B cell (primary cell): ENCODE measurements around the gene DPEP2NB.

ENCODE experiments used
- EZH2 ChIP-seq: IDR thresholded peaks from 2 replicates; pipeline ENCODE4 v1.6.1; 2012; ENCODE audit warnings: borderline replicate concordance, low read depth, mild to moderate bottlenecking, moderate library complexity, low read length; ENCODE audit not compliant: insufficient read depth, poor library complexity, severe bottlenecking
- TF ChIP-seq, protein P1 (sequence below): fragments of 200-600 bp; IDR thresholded peaks from one replicate; pipeline ENCODE4 v1.8.0; 2022; ENCODE audit warnings: antibody characterized with exemption, mild to moderate bottlenecking

DNA sequence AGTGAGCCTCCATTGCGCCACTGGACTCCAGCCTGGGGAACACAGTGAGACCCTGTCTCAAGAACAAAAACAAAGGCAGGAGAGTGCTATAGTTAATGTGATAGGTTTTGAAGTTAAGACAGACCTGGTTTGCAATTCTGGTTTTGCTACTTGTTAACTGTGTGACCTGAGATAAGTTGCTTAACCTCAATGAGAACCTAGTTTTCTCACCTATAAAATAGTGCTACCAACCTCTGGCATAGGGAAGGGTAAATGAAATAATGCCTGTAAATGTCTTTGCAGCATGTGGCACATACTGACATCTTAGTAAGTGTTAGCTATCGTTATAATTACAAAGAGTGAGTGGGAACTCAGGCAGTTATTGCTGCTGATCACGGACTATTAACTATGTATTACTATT, 39.7 kb upstream of the DPEP2NB start:
- TF ChIP-seq, protein P1, sequence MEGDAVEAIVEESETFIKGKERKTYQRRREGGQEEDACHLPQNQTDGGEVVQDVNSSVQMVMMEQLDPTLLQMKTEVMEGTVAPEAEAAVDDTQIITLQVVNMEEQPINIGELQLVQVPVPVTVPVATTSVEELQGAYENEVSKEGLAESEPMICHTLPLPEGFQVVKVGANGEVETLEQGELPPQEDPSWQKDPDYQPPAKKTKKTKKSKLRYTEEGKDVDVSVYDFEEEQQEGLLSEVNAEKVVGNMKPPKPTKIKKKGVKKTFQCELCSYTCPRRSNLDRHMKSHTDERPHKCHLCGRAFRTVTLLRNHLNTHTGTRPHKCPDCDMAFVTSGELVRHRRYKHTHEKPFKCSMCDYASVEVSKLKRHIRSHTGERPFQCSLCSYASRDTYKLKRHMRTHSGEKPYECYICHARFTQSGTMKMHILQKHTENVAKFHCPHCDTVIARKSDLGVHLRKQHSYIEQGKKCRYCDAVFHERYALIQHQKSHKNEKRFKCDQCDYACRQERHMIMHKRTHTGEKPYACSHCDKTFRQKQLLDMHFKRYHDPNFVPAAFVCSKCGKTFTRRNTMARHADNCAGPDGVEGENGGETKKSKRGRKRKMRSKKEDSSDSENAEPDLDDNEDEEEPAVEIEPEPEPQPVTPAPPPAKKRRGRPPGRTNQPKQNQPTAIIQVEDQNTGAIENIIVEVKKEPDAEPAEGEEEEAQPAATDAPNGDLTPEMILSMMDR, result no peak
- no peak for TF ChIP-seq EZH2
